PC-3 (cell line): Measurements from ENCODE around the gene QPRT. TPM values are rescaled to one million over a fixed set of nuclear protein-coding genes. Genes with fewer than 3 reads are reported as not detected.

Experiments
- ATAC-seq: fragments of 200-7000 bp; cut with Tn5 transposase; 2 replicates; pipeline ENCODE4 v1.9.1; 2020; ENCODE audit warnings: mild to moderate bottlenecking, moderate library complexity
- BruUV-seq: library from RNA; stranded (reverse); fragments of 400-500 nt; replicated peaks from 2 replicates; lab custom pipeline; 2021; lab: Mats Ljungman, UMichigan
- CTCF ChIA-PET: fragments of 300-600 bp; sonication (Branson Sonifier 250); formaldehyde crosslinking; loops from one replicate; lab custom pipeline; 2022; ENCODE audit warnings: antibody characterized with exemption; lab: Charles Lee
- POLR2A ChIA-PET: fragments of 300-600 bp; sonication (Branson Sonifier 250); formaldehyde crosslinking; loops from one replicate; lab custom pipeline; 2022; ENCODE audit warnings: antibody characterized with exemption; ENCODE audit not compliant: unreplicated experiment; lab: Charles Lee
- DNase-seq: peaks from one replicate; pipeline ENCODE4 v3.0.0-alpha.2; 2015
- H2AFZ ChIP-seq: fragments of 300-600 bp; sonication (generic); 2 replicates; pipeline ENCODE4 v1.6.0; 2016; ENCODE audit warnings: antibody characterized with exemption, low read length
- H3F3A ChIP-seq: fragments of 300-600 bp; sonication (generic); one replicate; pipeline ENCODE4 v1.6.0; 2017; ENCODE audit warnings: antibody characterized with exemption, low read length, control low read depth, mild to moderate bottlenecking; ENCODE audit not compliant: unreplicated experiment
- H3K27ac ChIP-seq: fragments of 300-600 bp; sonication (generic); 2 replicates; pipeline ENCODE4 v1.5.1; 2016; ENCODE audit warnings: mild to moderate bottlenecking, low read length
- H3K27me3 ChIP-seq: fragments of 300-600 bp; sonication (generic); 2 replicates; pipeline ENCODE4 v1.6.1; 2016; ENCODE audit warnings: low read length, mixed read lengths
- H3K36me3 ChIP-seq: fragments of 300-600 bp; sonication (generic); 2 replicates; pipeline ENCODE4 v1.6.1; 2016; ENCODE audit warnings: low read depth, mixed run types, low read length, mixed read lengths
- H3K4me1 ChIP-seq: fragments of 300-600 bp; sonication (generic); 2 replicates; pipeline ENCODE4 v1.5.1; 2016; ENCODE audit warnings: low read length; ENCODE audit not compliant: insufficient read depth
- H3K4me2 ChIP-seq: fragments of 300-600 bp; sonication (generic); 2 replicates; pipeline ENCODE4 v1.6.0; 2016; ENCODE audit warnings: low read length
- H3K4me3 ChIP-seq: fragments of 300-600 bp; sonication (generic); 2 replicates; pipeline ENCODE4 v1.5.1; 2016; ENCODE audit warnings: mild to moderate bottlenecking, low read length, mixed read lengths
- H3K79me2 ChIP-seq: fragments of 300-600 bp; sonication (generic); 2 replicates; pipeline ENCODE4 v1.6.1; 2017; ENCODE audit warnings: low read length, mixed read lengths
- H3K9ac ChIP-seq: fragments of 300-600 bp; sonication (generic); 2 replicates; pipeline ENCODE4 v1.6.0; 2016; ENCODE audit warnings: mild to moderate bottlenecking, low read length
- H3K9me2 ChIP-seq: fragments of 300-600 bp; sonication (generic); replicated peaks from 2 replicates; pipeline ENCODE4 v1.6.1; 2016; ENCODE audit warnings: mixed run types, low read length, mixed read lengths
- H3K9me3 ChIP-seq: fragments of 300-600 bp; sonication (generic); 2 replicates; pipeline ENCODE4 v1.6.1; 2016; ENCODE audit warnings: low read length, mixed read lengths
- H4K20me1 ChIP-seq: fragments of 300-600 bp; sonication (generic); 2 replicates; pipeline ENCODE4 v1.6.1; 2016; ENCODE audit warnings: low read length, mixed read lengths
- CTCF ChIP-seq: fragments of 300-600 bp; sonication (generic); conservative IDR thresholded peaks from 2 replicates; pipeline ENCODE4 v1.5.1; 2017; ENCODE audit warnings: antibody characterized with exemption, low read depth, mild to moderate bottlenecking, low read length
- EZH2 ChIP-seq: fragments of 300-600 bp; sonication (generic); IDR thresholded peaks from one replicate; pipeline ENCODE4 v1.6.1; 2017; ENCODE audit warnings: antibody characterized with exemption, mild to moderate bottlenecking, low read length; ENCODE audit not compliant: unreplicated experiment
- EZH2phosphoT487 ChIP-seq: fragments of 300-600 bp; sonication (generic); IDR thresholded peaks from 2 replicates; pipeline ENCODE4 v1.6.1; 2018; ENCODE audit warnings: mild to moderate bottlenecking, antibody characterized with exemption, low read length, borderline replicate concordance
- intact Hi-C: fragments of 100-400 bp; cut with micrococcal nuclease; formaldehyde crosslinking; loops from 2 replicates; pipeline ENCODE4 v1.9.0; 2023
- total RNA-seq: library from RNA; depleted of rRNA; stranded (reverse); fragments of >200 nt; gene quantifications from 2 replicates; pipeline ENCODE4 v1.2.3, GENCODE V29; 2014

The QPRT gene
- total RNA-seq, 1 experiment from 2014 or later: 0.22 TPM

GRCh38 chr16:29658705-29659104 is 20.3 kb upstream of the QPRT start:
- H3K9me2 ChIP-seq: no peaks in the 10 kb centered on the region
- no peak overlapping the region for H3K4me2 ChIP-seq
- H3K79me2 ChIP-seq: no peaks in the 10 kb centered on the region
- POLR2A ChIA-PET: no interaction called here
- H3K9ac ChIP-seq: no peak overlapping the region
- intact Hi-C loops: no loop called here
- no peaks in the 10 kb centered on the region for H3F3A ChIP-seq
- ATAC-seq (no peak), DNase-seq (no peak)
- H3K36me3 ChIP-seq: no peaks in the 10 kb centered on the region
- H3K27ac ChIP-seq: no peak overlapping the region
- BruUV-seq: no TSS peak
- H3K4me1 ChIP-seq: no peaks in the 10 kb centered on the region
- no peak overlapping the region for H3K4me3 ChIP-seq
- no peaks in the 10 kb centered on the region for H4K20me1 ChIP-seq
- no peaks in the 10 kb centered on the region for H3K9me3 ChIP-seq
- no peaks in the 10 kb centered on the region for H3K27me3 ChIP-seq
- CTCF ChIA-PET: no interaction called here
- TF ChIP-seq EZH2: no peak
- no peak for TF ChIP-seq EZH2phosphoT487
- no peak for TF ChIP-seq CTCF
- H2AFZ ChIP-seq: no peak overlapping the region

GRCh38 chr16:29662000-29662728 is 16.8 kb upstream of the QPRT start:
- ATAC-seq (no peak), DNase-seq (no peak)
- Histone ChIP-seq H3K9me3 (no peaks in the 10 kb centered on the region), H3K36me3 (no peaks in the 10 kb centered on the region), H3K27me3 (no peaks in the 10 kb centered on the region), H3K4me2 (no peak overlapping the region), H3K9ac (no peak overlapping the region), H3K79me2 (no peaks in the 10 kb centered on the region), H2AFZ (no peak overlapping the region), H3K4me3 (no peak overlapping the region), H3K9me2 (no peaks in the 10 kb centered on the region), H4K20me1 (no peaks in the 10 kb centered on the region), H3K27ac (no peak overlapping the region), H3F3A (no peaks in the 10 kb centered on the region), H3K4me1 (no peaks in the 10 kb centered on the region)
- POLR2A ChIA-PET: interaction anchor here (0.6 kb wide), 1 partner anchor 17 kb away, joined by 3 read pairs; no protein-coding TSS in a partner anchor
- intact Hi-C loops: no loop called here
- no TSS peak for BruUV-seq
- no peak for TF ChIP-seq EZH2phosphoT487
- no peak for TF ChIP-seq EZH2
- no peak for TF ChIP-seq CTCF
- CTCF ChIA-PET: no interaction called here

- TF ChIP-seq EZH2 (no peak), CTCF (no peak), EZH2phosphoT487 (no peak)
- ChIA-PET POLR2A (interaction anchor here (0.6 kb wide), 1 partner anchor 17 kb away, joined by 3 read pairs; no protein-coding TSS in a partner anchor), CTCF (no interaction called here)
- Histone ChIP-seq H3K9me3 (no peaks in the 10 kb centered on the region), H3F3A (no peaks in the 10 kb centered on the region), H3K9ac (no peak overlapping the region), H3K27ac (no peak overlapping the region), H3K36me3 (no peaks in the 10 kb centered on the region), H3K4me1 (no peaks in the 10 kb centered on the region), H3K79me2 (no peaks in the 10 kb centered on the region), H4K20me1 (no peaks in the 10 kb centered on the region), H3K27me3 (no peaks in the 10 kb centered on the region), H3K9me2 (no peaks in the 10 kb centered on the region), H3K4me2 (no peak overlapping the region), H2AFZ (no peak overlapping the region), H3K4me3 (no peak overlapping the region)
- BruUV-seq: no TSS peak
- intact Hi-C loops: no loop called here
- ATAC-seq (no peak), DNase-seq (no peak)
These were observed 16.3 kb upstream of the QPRT start for GRCh38 chr16:29662729-29663015.
